PC-3 (cell line): ENCODE results near the gene LTBP4.

Experiments used
- EZH2 ChIP-seq: fragments of 300-600 bp; sonication (generic); IDR thresholded peaks from one replicate; pipeline ENCODE4 v1.6.1; 2017; ENCODE audit warnings: antibody characterized with exemption, mild to moderate bottlenecking, low read length; ENCODE audit not compliant: unreplicated experiment
- EZH2phosphoT487 ChIP-seq: fragments of 300-600 bp; sonication (generic); IDR thresholded peaks from 2 replicates; pipeline ENCODE4 v1.6.1; 2018; ENCODE audit warnings: mild to moderate bottlenecking, antibody characterized with exemption, low read length, borderline replicate concordance

DNA sequence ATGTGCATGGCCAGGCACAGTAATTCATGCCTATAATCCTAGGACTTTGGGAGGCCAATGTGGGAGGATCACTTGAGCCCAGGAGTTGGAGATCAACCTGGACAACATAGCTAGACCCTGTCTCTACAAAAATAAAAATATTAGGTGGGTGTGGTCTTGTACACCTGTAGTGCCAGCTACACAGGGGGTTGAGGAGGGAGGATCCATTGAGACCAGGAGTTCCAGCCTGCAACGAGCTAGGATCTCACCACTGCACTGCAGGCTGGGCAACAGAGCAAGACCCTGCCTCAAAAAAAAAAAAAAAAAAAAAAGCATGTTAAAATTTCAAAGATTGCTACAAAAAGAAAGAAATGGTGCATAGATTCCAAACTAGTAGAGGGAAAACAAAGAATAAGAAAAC, 37.2 kb downstream of the LTBP4 start:
- no peak for TF ChIP-seq EZH2phosphoT487
- no peak for TF ChIP-seq EZH2
